WTC11 (cell line): ENCODE measurements around the gene AIFM2.

Experiments used
- ARID4B ChIP-seq: sonication (generic); formaldehyde crosslinking; IDR thresholded peaks from 2 replicates; pipeline ENCODE4 v1.8.0; 2023; ENCODE audit warnings: missing genetic modification reagents, mild to moderate bottlenecking, borderline replicate concordance
- ATF2 ChIP-seq: sonication (generic); formaldehyde crosslinking; IDR thresholded peaks from 2 replicates; pipeline ENCODE4 v1.8.1; 2022; ENCODE audit warnings: low read depth, missing genetic modification reagents, borderline replicate concordance
- ATF3 ChIP-seq: sonication (generic); formaldehyde crosslinking; conservative IDR thresholded peaks from 2 replicates; pipeline ENCODE4 v1.8.1; 2022; ENCODE audit warnings: mild to moderate bottlenecking, missing genetic modification reagents
- CTCF ChIP-seq: fragments of 200-600 bp; IDR thresholded peaks from 2 replicates; pipeline ENCODE4 v1.8.0; 2022; ENCODE audit warnings: antibody characterized with exemption
- ELF4 ChIP-seq: sonication (generic); formaldehyde crosslinking; IDR thresholded peaks from 2 replicates; pipeline ENCODE4 v1.8.1; 2022; ENCODE audit warnings: low read depth, mild to moderate bottlenecking, moderate library complexity, missing genetic modification reagents
- ETV6 ChIP-seq: sonication (generic); formaldehyde crosslinking; IDR thresholded peaks from 2 replicates; pipeline ENCODE4 v1.8.1; 2022; ENCODE audit warnings: mild to moderate bottlenecking, missing genetic modification reagents
- IRF1 ChIP-seq: sonication (generic); formaldehyde crosslinking; IDR thresholded peaks from 2 replicates; pipeline ENCODE4 v1.8.0; 2023; ENCODE audit warnings: missing genetic modification reagents
- MAX ChIP-seq: sonication (generic); formaldehyde crosslinking; IDR thresholded peaks from 2 replicates; pipeline ENCODE4 v1.8.0; 2022; ENCODE audit warnings: mild to moderate bottlenecking, missing genetic modification reagents
- NFE2L1 ChIP-seq: sonication (generic); formaldehyde crosslinking; IDR thresholded peaks from 2 replicates; pipeline ENCODE4 v1.8.1; 2023; ENCODE audit warnings: missing genetic modification reagents
- ZNF281 ChIP-seq: sonication (generic); formaldehyde crosslinking; IDR thresholded peaks from 2 replicates; pipeline ENCODE4 v1.8.0; 2023; ENCODE audit warnings: mild to moderate bottlenecking, missing genetic modification reagents
- ZNF423 ChIP-seq: fragments of 250-450 bp; sonication (Bioruptor Pico); IDR thresholded peaks from 2 replicates; pipeline ENCODE4 v2.1.2; 2022; ENCODE audit warnings: mild to moderate bottlenecking, moderate library complexity

GRCh38 chr10:70084189-70084588 is 48.4 kb downstream of the AIFM2 start:
- TF ChIP-seq NFE2L1 (no peak), ATF2 (CRISPR knock-in tag) (no peak), MAX (CRISPR knock-in tag) (no peak), ZNF281 (CRISPR knock-in tag) (no peak), ATF3 (no peak), ELF4 (CRISPR knock-in tag) (no peak), CTCF (no peak), ETV6 (CRISPR knock-in tag) (no peak), IRF1 (no peak), ARID4B (CRISPR knock-in tag) (no peak), ZNF423 (CRISPR knock-in tag) (no peak)
